Measurements from ENCODE around the gene TSHZ3.

Gene TSHZ3

DNA sequence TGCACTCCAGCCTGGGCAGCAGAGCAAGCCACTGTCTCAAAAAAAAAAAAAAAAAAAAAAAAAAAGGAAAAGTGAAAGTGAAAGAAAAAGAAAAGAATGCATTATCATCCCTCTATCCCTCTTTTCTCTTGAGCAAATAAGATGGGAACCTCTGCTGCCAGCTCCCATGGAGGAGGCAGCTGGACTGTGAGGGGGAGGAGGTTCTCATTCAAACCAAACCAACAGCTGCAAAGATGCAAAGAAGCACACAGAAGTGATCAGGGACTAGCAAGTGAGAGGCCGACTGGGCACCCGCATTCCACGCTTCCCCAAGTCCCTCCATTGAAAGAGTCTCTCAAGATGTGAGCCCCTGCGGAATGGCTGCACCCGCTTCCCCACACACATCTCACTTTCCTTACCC lies 63.5 kb downstream of the TSHZ3 start:
- DNase-seq = no peak

GRCh38 chr19:31284621-31285020 lies 64.6 kb downstream of the TSHZ3 start:
- DNase-seq = no peak

GRCh38 chr19:31283701-31284100 lies 65.5 kb downstream of the TSHZ3 start:
- no peak for DNase-seq

DNA sequence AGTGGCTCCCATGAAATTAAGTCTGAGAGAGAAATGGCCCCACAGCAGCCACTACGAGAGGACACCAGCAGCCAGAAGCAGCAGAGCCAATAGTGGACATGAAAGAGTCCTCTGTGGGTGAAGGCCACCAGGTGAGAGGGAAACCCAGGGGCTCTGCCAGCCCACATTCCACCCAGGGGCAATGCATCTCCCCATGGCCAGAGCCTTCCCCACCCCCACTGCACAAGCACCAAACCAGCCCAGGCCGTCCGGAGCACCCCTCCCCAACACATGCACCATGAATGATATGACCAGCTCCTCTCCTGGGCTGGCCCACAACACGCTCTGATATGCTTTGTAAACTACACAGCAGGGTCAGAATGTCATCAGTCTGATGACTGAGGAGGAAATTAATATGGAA lies 66.9 kb downstream of the TSHZ3 start:
- DNase-seq = no peak

DNA sequence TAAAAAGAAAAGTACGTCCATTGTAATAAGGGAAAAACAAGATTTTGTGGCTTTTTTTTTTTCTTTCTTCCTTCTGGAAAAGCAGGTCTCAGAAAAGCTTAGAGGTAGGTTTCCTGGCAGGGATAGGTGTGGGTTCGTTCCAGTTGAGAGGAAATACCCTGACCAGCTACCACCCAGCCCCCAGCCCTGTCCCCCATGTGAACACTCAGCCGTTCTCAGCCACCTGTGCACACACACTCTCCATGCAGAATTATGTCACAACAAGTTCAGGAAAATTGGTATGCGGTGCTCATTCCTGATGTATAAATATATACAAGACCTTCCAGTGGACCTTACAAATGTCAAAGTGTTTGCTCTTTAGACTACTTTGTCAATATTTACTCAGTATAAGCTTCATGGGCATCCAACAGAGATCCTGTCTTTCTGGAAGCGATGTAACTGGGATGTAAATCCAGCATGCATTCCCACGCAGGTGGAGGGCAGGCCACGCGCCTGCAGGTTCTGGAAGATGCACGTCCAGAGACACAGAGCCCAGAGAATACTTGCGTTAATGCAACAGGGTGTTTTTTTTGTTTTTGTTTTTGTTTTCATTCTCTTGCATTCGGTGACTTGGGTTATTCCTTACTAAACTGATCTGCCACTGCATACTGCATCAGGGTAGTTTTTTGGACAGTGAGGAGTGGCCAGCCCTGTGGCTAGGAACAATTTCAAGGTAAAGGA lies 68.8 kb downstream of the TSHZ3 start:
- DNase-seq = no peak

DNA sequence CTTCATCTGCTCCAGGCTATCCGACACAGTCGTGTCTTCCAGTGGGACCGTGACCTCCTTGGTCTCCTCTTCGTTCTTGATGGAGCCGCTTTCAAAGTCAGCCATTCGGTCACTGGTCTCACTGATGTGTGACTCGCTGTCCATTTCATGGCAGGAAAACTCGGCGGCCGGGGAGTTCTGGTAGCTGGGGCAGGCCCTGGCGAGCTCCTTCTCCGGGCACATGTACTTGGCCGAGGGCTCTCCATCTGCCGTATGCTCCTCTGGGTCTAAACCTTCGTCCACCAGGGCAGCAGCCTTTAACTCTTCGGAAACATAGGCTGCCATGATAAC lies 69.8 kb downstream of the TSHZ3 start:
- no peak for DNase-seq

GRCh38 chr19:31278555-31279435 lies 70.4 kb downstream of the TSHZ3 start:
- DNase-seq = no peak

DNA sequence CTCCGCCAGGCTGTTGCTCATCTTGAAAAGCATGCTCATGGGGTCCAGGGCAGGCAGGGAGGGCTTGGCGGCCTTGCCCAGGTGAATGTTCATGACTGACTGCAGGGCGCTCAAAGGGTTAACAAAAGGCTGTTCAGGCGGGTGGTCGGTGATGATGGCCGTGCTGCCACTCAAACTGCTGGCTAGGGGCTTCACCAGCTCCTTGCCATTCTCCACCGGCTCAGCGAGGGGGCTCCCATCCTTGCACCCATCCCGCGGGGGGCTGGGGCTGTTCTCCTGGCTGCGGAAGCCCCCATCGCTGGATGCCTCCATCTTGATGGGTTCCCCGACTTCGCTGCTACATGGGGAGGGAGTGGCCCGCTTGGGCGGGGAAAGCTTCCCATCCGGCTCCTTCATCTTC lies 71.7 kb downstream of the TSHZ3 start:
- DNase-seq = no peak

- no peak for DNase-seq
Observed at GRCh38 chr19:31276831-31277230, 72.4 kb downstream of the TSHZ3 start.

- DNase-seq = no peak
Observed at GRCh38 chr19:31275068-31275334, 74.2 kb downstream of the TSHZ3 start.

DNA sequence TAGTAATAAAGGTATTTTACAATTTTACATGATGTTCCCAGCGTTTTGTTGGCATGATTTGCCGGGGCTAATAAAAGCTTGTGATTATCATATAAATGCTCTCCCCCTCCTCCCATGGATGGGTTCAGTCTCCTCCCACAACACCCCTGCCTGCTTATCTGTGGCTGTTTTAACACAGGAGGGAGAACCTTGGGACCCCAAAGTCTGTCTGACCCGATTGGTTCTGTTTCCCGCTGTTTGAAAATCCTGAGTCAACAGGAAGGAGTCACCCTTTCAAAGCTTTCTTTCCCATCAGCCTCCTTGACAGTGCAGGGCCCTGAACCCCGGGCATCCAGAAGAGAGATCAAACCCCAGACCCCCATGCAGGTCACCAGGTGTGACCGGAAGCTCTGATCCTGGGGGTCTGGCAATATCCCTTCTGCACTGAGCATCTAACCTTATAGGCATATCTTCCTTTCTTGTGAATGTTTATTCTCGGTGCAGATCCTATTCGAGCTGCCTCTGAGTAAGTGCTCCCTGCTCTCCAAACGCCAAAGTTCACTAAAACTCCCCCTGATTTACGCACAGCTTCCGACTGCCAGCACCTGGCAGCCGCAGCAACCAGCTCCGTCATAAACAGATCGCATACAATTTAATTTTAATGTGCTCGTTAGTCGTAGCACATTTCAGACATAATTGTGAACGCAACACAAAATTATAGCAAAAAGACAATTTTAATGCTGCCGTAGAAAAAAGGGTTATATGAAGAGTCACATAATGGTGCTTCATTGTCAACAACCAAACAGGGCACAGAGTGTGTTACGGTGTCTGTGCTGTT lies 74.8 kb downstream of the TSHZ3 start:
- DNase-seq = no peak

GRCh38 chr19:31272583-31273106 lies 76.6 kb downstream of the TSHZ3 start:
- no peak for DNase-seq

GRCh38 chr19:31271306-31271911 lies 77.8 kb downstream of the TSHZ3 start:
- DNase-seq = no peak

DNA sequence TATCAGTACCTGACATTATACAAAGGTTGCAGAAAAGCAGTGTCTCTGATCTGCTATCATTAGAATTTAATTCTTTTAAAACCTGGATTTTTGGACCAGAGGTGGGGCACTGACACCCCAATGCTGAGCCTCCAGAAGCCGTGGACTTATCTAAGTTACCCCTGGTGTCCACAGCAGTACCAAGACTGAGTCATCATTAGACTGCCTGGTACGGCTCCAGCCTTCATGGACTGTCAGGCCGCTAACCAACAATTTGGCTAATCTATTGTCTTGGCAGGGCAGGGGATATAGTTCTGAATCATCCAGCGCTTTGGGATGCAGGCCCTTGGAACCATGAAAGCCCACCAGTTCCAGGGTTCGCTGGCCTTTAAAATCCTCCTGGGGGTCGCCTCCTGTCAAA lies 78.3 kb downstream of the TSHZ3 start:
- DNase-seq = no peak

DNA sequence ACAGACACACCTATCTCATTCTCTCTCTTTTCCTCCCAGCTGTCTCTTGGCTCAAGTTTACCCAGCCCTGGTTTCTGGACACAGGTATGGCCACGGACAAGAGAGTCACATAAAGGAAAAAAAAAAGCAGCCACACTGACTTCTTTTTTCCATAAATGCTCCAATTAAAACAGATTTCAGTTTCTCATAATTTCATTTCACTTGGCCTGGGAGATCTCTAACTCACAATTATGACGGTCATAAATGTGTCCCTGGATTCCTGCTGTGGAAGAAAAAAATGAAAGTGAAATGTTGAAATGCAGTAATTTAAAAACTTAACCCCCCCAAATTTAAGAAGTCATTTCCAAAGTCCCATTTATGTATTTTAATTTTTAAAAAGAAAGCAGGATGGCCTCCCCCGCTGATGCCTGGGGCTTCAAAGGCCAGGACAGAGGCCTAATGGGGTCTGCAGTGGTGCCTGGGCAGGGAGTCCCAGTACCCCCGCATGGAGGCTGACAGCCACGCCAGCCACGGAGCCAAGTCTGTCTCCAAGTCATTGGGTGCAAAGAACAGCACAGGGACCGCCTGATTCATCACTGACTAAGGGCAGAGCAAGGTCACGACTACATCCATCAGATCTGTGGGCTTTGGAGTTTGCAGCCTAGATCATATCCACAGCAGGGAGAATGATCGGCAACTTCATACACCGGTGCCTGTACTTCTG lies 79.7 kb downstream of the TSHZ3 start:
- DNase-seq = no peak

DNA sequence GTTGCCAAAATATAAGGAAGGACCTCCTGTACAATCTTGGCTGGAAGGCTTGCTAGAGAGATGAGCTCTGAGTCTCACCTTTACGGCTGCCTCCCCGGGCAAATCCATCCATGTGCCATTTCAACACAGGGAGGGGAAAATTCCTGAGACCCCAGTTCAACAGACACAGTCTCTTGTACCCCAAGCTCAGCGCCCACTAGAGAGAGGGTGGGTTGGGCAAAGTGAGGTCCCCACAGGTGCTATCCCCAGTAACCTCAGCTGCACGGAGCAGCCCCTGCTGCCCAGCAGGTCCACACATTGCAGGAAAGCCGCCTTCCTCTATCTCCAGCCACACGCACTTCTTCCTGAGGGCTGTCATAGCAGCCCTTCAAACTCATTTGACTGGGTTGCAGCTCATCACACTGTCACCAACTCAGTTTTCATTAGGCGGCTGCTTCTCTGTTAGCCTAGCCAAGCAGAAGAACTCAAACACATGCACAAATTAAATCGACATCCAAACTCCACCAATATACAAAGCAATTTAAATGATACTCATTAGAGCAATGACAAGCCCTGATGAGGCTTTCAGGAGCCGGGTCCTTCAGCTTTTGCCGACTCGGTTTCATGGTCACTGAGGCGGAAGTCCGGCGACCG lies 80.4 kb downstream of the TSHZ3 start:
- no peak for DNase-seq

DNA sequence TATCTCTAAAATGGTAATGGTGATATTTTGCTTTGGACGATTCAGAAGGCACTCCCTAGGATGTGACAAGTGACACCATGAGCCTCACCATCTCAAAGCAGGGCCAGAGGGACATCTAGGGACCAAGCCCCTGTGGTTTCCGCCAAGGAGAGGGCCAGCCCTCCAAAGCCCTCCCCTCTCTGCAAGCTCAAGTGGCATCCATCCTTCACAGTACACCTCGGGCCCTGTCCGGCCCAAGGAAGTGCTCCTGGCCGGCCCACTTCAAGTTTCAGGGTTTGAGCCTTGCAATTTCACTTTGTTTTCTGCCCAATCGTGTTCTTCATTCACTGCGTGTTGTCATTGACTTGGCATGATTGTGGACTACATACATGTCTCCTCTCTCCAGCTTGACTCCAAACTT lies 82.5 kb downstream of the TSHZ3 start:
- DNase-seq = no peak

DNA sequence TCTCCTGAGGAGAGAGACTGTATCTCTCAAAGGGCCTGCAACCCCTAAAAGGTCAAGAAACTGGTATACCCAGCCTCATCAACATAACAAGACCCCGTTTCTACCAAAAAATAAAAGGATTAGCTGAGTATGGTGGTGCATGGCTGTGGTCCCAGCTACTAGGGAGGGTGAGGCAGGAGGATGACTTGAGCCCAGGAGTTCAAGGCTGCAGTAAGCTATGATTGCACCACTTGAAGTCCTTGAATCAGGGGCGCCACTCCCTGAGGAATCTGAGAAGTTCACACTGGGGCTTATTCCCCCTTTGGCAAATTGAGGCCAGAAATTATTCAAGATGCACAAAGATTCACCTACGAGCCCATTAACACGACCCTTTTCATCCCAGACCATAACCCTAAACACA lies 83.0 kb downstream of the TSHZ3 start:
- DNase-seq = no peak

- DNase-seq = no peak
Observed at GRCh38 chr19:31264041-31264778, 85.0 kb downstream of the TSHZ3 start.

DNA sequence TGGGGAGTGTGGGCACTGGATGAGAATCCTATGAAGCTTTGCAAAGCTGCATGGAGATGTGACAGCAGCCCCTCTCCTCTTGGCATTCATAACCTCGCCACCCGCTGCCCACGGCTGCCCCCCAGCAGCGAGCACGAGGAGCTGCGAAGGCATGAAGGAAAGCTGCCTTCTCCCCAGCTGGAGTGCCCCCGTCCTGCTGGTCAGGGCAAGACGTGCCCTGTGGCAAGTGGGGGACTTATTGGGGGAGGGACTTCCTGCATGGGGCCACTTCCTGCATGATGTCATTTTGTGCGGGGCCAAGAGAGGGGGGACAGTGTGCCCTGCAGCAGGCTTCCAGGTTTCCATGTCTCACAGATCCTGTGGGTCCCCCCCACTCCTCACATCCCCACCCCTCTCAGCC lies 85.9 kb downstream of the TSHZ3 start:
- no peak for DNase-seq

DNA sequence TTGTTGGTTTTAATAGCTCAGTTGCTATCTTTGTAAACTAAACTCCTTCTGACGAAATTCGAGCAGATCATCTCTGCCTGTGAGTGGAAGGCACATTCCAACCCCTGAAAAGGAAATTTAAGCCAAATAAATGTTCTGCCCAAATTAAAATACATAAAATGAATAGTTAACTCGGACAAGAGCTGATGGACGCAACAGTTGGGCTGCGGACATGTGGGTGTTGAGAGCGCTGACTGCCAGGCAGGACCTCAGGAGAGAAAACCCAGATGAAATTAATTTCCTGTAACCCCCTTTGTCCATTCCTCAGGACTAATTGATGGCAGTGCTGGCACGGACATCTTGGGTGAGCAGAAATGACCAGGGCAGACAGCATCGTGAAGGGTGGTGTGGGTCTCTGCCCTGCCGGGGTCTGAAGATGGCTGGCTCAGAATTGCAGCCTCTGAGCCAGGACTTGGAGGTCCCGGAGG lies 86.5 kb downstream of the TSHZ3 start:
- DNase-seq = no peak

Measured in NCI-H146 (cell line).